Measurements from ENCODE around the gene TUT7.

TUT7 gene

GRCh38 chr9:86287013-86287412 is 67.2 kb downstream of the TUT7 start:
- no peaks in the 10 kb centered on the region for H3K27me3 ChIP-seq (ENCODE audit: insufficient read depth, low read depth)
- H2AFZ ChIP-seq (ENCODE audit: low read depth): no peak overlapping the region
- H3K4me3 ChIP-seq (IDR thresholded peaks at IDR 0.05; ENCODE audit: insufficient read depth, low read depth, low read length): no peak overlapping the region
- H4K20me1 ChIP-seq (ENCODE audit: insufficient read depth): no peaks in the 10 kb centered on the region
- peaks cover 30% of the 10 kb centered on the region for H3K4me1 ChIP-seq (ENCODE audit: low read depth, poor library complexity, severe bottlenecking)
- no peaks in the 10 kb centered on the region for H3K79me2 ChIP-seq (ENCODE audit: insufficient read depth, low read depth)
- H3K36me3 ChIP-seq (ENCODE audit: insufficient read depth): 0 out of 2 replicates have a peak, but pooled peaks cover 4% of the 10 kb centered on the region
- H3K9ac ChIP-seq: no peak overlapping the region
- TF ChIP-seq, protein P1, sequence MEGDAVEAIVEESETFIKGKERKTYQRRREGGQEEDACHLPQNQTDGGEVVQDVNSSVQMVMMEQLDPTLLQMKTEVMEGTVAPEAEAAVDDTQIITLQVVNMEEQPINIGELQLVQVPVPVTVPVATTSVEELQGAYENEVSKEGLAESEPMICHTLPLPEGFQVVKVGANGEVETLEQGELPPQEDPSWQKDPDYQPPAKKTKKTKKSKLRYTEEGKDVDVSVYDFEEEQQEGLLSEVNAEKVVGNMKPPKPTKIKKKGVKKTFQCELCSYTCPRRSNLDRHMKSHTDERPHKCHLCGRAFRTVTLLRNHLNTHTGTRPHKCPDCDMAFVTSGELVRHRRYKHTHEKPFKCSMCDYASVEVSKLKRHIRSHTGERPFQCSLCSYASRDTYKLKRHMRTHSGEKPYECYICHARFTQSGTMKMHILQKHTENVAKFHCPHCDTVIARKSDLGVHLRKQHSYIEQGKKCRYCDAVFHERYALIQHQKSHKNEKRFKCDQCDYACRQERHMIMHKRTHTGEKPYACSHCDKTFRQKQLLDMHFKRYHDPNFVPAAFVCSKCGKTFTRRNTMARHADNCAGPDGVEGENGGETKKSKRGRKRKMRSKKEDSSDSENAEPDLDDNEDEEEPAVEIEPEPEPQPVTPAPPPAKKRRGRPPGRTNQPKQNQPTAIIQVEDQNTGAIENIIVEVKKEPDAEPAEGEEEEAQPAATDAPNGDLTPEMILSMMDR (conservative IDR thresholded peaks at IDR 0.05; ENCODE audit: low read depth, low read length): no peak; the same call in 1 of the 2 replicates
- no peak overlapping the region for H3K4me2 ChIP-seq
- H3K27ac ChIP-seq: no peak overlapping the region

- Histone ChIP-seq H3K27ac (no peak overlapping the region), H3K79me2 (ENCODE audit: insufficient read depth, low read depth) (peaks cover 5% of the 10 kb centered on the region), H3K9ac (no peak overlapping the region), H3K4me3 (IDR thresholded peaks at IDR 0.05; ENCODE audit: insufficient read depth, low read depth, low read length) (no peak overlapping the region), H4K20me1 (ENCODE audit: insufficient read depth) (no peaks in the 10 kb centered on the region), H3K4me1 (ENCODE audit: low read depth, poor library complexity, severe bottlenecking) (peaks cover 30% of the 10 kb centered on the region), H3K36me3 (ENCODE audit: insufficient read depth) (0 out of 2 replicates have a peak, but pooled peaks cover 4% of the 10 kb centered on the region), H3K4me2 (no peak overlapping the region), H3K27me3 (ENCODE audit: insufficient read depth, low read depth) (no peaks in the 10 kb centered on the region), H2AFZ (ENCODE audit: low read depth) (no peak overlapping the region)
- TF ChIP-seq, protein P1 (conservative IDR thresholded peaks at IDR 0.05; ENCODE audit: low read depth, low read length): no peak
Observed at GRCh38 chr9:86286278-86286677, 67.9 kb downstream of the TUT7 start.

GRCh38 chr9:86285261-86285660 is 68.9 kb downstream of the TUT7 start:
- Histone ChIP-seq H3K79me2 (ENCODE audit: insufficient read depth, low read depth) (peaks cover 15% of the 10 kb centered on the region), H3K9ac (no peak overlapping the region), H3K27ac (peak overlapping the region; percentile 20; the same call in 1 of the 2 replicates), H3K27me3 (ENCODE audit: insufficient read depth, low read depth) (no peaks in the 10 kb centered on the region), H3K4me1 (ENCODE audit: low read depth, poor library complexity, severe bottlenecking) (peaks cover 41% of the 10 kb centered on the region), H2AFZ (ENCODE audit: low read depth) (no peak overlapping the region), H3K4me2 (no peak overlapping the region; the same call in 1 of the 2 replicates), H3K4me3 (IDR thresholded peaks at IDR 0.05; ENCODE audit: insufficient read depth, low read depth, low read length) (no peak overlapping the region), H3K36me3 (ENCODE audit: insufficient read depth) (0 out of 2 replicates have a peak, but pooled peaks cover 4% of the 10 kb centered on the region), H4K20me1 (ENCODE audit: insufficient read depth) (no peaks in the 10 kb centered on the region)
- TF ChIP-seq, protein P1 (conservative IDR thresholded peaks at IDR 0.05; ENCODE audit: low read depth, low read length): no peak

DNA sequence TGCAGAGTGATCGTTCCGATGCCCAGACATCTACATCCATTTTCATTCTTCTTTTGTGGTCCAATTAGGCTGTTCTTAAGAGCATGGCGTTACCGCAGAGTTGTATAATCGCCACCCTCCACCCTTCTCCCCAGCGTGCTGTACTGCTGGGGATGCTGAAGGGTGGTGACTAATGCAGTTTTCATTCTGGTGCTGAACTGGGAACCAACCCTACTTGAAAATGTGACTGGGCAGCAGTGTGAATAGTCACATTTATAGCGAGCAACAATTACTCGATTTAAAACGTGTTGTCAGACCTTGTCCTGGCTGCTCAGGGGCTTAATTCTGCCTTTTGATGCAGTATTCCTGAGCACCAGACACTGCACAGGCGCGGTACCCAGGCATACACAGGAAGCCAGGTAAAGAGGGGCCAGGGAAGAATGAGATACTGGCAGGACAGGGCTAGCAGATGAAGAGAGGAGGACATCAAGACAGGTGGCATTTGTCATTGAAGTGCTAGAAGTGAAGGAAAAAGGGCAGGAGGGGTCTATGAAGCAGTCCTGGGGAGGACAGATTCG is 71.2 kb downstream of the TUT7 start:
- Histone ChIP-seq H2AFZ (ENCODE audit: low read depth) (peak overlapping the region; percentile 67), H3K4me3 (IDR thresholded peaks at IDR 0.05; ENCODE audit: insufficient read depth, low read depth, low read length) (no peak overlapping the region), H3K4me2 (peak overlapping the region; percentile 57), H3K27ac (peak overlapping the region; percentile 92), H4K20me1 (ENCODE audit: insufficient read depth) (no peaks in the 10 kb centered on the region), H3K4me1 (ENCODE audit: low read depth, poor library complexity, severe bottlenecking) (peaks cover 49% of the 10 kb centered on the region), H3K79me2 (ENCODE audit: insufficient read depth, low read depth) (peaks cover 35% of the 10 kb centered on the region), H3K9ac (peak overlapping the region; percentile 90), H3K27me3 (ENCODE audit: insufficient read depth, low read depth) (no peaks in the 10 kb centered on the region), H3K36me3 (ENCODE audit: insufficient read depth) (0 out of 2 replicates have a peak, but pooled peaks cover 3% of the 10 kb centered on the region)
- TF ChIP-seq, protein P1 (conservative IDR thresholded peaks at IDR 0.05; ENCODE audit: low read depth, low read length): no peak
